Activated T-helper 9 cell treated with anti-CD3 and anti-CD28 coated beads, Interleukin-2, amount 50 U/mL, for 16 hours (primary cell): ENCODE measurements around the gene CEMIP2.
"Not testable (repeated sequence)": the region's sequence is repeated elsewhere in the genome, so short reads cannot be mapped to it uniquely, and the experiment has no call there.

ENCODE experiments used
- DNase-seq: peaks from one replicate; pipeline ENCODE4 v3.0.0-alpha.2; 2020; ENCODE audit warnings: low read depth

CEMIP2 gene

DNA sequence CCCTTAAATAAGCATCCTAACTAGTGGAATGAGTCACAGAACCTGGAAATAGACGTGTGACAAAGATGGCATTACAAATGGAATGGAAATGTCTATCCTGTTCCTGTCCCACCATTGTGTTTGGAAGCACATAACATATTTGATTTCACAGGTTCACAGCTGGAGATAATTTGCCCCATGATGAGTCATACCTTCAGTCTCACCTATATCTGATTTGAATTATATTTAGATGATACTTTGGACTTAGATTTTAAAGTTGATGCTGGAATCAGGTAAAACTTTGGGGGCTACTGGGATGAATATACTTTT, 92.5 kb downstream of the CEMIP2 start:
- DNase-seq = no peak

DNA sequence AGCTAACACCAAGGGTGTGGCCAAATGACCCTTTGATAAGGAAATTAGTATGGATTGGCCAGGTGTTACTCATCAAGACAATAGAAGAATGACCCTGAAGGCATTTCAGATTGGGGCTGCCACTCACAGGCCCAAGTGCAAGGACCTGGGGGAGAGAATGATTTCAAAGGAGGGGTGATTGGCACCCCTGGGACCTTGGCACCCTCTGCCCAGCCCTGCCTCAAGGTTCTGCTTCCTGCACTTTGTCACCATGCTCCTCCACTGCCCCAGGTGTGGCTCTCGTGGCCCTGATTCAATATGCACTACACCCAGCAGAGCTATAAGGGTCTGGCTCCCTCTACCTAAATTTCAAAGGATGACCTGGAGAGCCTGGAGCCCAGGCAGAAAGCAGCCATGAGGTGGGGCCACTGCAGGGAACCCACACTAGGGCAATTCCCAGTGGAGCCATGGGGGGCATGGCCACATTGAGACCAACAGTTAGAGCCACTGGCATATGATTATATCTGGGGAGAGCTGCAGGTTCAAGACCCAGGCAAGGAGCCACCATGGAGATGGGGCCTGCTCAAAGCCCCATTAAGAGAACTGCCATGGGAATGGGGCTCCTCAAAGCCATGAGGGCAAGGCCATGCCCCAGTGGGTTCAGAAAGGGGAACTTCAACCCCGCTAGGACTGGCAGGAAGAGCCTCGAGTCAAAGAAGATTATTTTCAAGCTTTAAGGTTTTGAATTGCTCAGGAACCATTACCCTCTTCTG, 93.0 kb downstream of the CEMIP2 start:
- no peak for DNase-seq

DNA sequence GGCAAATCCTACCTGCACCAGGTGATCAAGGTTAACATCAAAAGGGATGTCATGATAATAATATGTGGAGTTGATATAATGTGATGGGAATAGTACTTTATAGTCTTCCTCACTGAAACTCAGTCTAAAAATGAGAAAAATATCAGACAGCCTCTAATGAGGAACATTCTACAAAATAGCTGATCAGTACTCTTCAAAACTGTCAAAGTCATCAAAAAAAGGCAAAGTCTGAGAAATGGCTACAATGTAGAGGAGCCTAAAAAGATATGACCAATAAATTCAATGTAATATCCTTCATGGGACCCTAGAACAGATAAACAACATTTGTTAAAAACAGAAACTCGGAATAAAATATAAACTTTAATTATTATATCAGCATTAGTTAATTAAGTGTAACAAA, 95.7 kb downstream of the CEMIP2 start:
- no peak for DNase-seq

DNA sequence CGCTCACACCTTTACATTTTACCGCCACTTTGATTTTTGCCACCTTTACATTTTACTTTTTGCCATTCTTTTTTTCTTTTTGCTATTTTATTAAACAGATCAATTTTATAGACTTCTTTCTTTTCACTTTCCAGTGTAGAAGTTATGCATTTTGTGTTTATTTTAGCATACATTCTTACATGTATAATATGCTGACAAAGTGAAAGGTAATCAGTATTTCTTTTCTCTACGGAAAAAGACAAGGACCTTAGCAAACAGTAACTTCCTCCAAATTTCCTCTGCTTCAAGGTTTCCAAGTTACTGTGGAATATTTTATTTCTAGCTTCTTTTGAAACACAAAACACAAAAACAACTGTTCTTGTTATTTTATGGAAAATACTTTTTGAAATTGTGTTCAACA, 97.0 kb downstream of the CEMIP2 start:
- DNase-seq = no peak

DNA sequence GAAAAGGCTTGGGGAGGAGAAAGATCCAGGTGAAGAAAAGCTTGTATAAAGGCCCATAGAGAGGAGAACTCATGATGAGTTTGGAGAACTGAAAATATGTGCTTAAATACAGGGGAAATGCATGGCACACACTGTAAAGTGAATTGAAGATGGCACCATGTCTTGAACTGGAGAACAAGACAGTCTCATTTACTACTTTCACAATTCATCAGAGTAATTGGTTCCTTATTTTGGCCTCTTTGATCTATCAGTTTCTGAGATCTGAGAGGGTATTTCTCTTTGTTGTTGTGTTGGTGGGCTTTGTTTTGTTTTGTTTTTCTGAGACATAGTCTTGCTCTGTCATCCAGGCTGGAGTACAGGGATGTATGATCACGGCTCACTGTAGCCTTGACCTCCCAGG, 98.2 kb downstream of the CEMIP2 start:
- no peak for DNase-seq

DNA sequence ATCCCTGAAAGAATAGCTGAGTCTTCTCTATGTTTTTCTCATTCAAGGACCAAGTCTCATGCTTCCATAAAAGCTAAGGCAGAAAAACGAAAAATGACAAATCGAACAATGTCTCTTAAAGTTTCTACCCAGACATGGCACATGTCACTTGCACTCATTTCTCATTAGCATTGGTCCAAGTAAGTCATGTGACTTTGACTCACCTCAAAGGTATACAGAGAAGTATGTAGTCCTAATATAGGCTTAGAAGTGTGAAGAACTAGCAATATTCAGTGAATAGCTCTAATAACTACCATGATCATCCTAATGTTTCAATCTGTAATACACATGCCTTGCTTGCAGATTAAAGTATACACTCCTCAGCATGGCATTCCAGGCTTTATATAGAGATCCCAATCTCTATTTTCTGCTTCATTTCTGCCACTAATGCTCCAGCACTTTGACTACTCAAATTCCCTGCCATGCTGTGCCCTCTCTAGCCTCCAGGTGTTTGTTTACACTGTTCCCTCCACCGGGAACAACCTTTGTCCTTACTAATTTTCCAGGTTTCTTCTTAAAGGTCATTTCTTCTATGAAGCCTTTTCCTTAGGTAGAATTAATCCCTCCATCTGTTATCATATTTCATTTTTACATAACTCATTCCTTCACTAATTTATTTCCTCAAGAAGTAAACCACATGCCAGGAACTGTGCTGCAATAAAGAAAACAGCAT, 98.9 kb downstream of the CEMIP2 start:
- DNase-seq = no peak

DNA sequence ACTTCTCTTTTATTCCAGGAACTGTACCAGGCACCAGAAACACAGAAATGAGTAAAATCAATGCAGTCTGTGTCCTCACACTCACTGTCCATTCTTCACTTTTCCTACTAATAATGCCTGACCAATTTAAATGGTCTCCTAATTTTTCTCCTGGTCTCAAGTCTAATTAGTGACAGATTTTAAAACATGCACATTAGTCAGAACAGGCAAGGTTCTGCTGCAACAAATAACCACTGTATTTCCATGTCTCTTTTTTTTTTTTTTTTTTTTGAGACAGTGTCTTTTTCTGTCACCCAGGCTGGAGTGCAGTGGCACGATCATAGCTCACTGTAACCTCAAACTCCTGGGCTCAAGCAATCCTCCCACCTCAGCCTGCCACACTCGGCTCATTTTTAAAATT, 99.6 kb downstream of the CEMIP2 start:
- DNase-seq = no peak

DNA sequence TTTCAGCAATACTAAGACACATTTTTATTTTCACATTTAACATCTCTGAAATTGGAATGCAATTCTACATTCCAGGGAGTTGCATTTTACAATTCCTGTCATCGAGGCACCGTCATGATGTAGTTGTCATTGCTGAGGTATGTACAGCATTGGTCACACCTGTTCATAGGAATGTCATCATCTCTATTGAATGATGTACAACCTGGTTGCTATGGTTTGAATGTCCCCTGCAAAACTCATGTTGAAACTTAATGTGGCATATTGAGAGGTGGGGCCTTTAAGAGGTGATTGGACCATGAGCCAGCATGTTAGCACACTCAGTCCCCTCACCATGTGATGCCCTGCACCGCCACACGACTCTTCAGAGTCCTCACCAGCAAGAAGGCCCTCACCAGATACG, 103.1 kb downstream of the CEMIP2 start:
- DNase-seq = no peak

DNA sequence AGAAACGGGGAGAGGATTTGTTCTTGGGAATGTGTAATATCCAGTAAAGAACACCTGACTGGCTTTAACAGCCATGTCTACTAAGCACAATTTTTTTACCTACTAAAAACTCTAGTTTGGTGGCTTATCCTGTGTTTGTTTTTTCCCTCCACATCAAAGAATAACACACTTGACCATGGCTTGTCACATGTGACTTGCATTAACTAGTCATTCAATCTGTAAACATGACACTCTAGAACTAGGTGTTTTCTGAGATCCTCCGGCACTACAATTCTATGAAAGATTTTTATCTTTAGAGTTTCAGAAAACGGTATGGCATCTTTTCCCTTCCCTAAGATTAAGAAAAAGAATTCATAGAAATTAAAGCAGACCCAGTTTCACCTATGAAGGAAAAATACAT, 103.7 kb downstream of the CEMIP2 start:
- no peak for DNase-seq

DNA sequence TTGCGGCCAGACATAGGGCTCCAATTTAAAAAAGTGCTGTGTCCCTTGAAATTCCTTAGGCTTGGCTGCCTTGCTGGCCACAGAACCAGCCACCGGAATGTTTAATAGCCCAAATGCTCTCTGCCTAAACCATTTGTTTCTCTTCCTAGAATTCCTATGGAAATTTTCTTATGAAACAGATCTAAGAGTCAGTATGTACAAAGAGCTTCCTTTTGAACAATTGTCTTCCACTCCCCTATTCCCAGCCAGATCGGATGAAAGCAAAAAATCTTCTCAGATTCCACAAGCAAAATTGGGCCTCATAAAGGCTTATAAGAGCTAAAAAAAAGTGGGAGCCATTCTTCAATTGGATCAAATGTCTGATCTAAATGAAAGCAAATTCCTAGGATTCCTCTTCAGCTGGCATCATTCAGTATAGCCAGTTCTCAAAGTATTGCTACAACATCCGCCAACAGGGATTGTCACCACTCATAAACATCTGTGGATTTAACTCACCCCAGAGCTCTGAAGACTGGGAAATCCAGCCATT, 104.3 kb downstream of the CEMIP2 start:
- no peak for DNase-seq

DNA sequence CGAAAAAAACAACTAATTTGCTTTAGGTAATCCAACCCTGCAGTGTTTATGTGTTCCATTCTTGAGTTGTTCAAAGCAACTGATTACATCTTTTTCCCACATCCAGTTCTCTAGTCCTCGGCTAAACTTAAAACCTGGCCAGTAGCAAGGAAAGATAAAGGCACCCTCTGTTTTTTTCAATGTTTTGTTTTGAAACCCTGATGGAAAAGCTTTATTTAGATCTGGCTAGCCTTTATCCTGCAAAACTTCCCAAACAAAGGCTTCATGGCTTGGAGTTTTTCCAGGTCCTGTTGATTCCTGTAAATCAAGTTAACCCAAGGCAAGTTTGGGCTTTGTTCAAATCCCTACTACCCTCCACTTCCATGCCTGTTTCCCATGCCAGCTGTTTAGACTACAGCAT, 105.1 kb downstream of the CEMIP2 start:
- no peak for DNase-seq

DNA sequence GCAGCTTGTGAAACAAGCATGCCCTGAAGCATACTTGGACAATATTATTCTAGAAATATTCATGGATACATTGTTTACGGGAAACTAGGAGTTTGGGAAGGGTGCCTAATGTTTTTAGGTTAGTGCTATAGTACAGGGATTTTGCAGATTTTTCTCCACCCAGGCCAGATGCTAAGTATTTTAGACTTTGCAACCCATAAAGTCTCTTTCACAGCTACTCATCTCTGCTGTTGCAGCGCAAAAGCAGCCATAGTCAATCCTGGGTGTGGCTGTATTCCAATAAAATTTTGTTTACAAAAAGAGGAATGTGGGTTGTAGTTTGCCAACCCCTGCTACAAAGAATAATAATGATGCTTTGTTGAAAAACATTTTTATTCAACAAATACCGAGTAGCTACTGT, 106.2 kb downstream of the CEMIP2 start:
- DNase-seq = no peak

DNA sequence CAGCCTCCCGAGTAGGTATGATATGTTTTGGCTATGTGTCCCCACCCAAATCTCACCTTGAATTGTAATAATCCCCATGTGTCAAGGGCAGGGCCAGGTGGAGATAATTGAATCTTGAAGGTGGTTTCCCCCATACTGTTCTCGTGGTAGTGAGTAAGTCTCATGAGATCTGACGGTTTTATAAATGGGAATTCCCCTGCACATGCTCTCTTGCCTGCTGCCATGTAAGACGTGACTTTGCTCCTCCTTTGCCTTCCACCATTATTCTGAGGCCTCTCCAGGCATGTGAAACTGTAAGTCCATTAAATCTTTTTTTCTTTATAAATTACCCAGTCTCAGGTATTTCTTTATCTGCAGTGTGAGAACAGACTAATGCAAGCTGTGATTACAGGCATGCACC, 111.0 kb downstream of the CEMIP2 start:
- not testable (repeated sequence) for DNase-seq

DNA sequence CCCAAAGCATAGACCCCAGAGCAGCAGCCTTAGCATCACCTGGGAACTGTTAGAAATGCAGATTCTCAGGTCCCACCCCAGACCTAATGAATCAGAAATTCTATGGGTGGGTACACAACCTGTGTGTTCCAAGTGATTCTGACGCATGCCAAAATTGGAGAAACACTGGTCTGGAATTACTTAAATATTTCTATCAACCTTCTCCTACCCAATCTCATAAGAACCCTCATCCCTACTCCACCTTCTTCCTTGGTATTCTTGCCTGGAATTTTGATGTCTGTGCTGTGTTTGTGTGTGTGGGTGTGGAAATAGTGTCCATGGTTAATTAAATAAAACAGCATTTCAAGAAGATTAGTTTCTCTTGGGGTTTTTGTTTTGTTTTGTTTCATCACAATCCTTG, 111.8 kb downstream of the CEMIP2 start:
- DNase-seq = no peak

DNA sequence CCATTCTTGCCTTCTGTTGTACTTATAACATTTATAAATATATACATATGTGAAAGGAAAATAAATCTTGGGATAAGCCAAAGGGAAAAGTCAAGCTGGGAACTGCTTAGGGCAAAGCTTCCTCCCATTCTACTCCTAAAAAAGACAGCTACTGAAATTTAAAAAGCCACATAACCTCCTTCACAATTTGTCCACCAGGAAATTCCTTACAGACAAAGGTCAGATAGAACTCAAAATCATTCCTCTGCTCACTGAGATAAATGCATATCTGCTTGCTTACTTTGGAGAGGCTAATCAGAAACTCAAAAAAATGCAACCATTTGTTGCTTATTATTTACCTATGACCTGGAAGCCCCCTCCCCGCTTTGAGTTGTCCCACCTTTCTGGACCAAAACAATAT, 112.5 kb downstream of the CEMIP2 start:
- no peak for DNase-seq

DNA sequence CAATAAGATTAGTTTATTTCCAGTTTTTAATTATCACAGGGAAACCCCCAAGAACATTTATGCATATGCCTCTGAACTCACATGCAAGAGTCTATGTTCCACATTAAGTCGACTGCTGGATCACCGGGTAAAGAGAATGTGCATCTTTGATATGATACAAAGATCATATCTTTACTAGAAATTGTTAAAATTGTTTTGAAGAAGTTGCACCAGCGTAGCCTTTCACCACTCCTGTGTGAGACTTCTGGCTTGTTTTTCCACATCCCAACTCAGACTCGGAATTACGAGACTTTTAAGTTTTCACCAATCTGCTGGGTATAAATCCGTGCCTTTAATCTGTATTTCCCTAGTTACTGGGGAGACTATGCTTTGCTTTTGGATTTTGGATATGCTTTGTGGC, 113.2 kb downstream of the CEMIP2 start:
- no peak for DNase-seq

DNA sequence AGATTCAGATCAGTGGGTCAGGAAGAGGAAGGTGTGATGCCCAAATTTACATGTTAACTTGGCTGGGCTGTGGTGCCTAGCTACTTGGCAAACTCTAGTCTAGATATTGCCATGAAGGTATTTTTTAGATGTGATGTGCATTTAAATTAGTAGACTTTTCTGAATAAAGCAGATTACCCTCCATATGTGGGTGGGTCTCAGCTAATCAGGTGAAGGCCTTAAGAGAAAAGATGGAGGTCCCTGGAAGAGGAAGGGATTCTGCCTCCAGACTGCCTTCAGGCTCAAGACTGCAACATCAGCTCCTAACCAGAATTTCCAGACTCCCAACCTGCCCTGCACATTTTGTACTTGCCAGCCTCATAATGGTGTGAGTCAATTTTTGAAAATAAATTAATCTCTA, 115.8 kb downstream of the CEMIP2 start:
- no peak for DNase-seq

DNA sequence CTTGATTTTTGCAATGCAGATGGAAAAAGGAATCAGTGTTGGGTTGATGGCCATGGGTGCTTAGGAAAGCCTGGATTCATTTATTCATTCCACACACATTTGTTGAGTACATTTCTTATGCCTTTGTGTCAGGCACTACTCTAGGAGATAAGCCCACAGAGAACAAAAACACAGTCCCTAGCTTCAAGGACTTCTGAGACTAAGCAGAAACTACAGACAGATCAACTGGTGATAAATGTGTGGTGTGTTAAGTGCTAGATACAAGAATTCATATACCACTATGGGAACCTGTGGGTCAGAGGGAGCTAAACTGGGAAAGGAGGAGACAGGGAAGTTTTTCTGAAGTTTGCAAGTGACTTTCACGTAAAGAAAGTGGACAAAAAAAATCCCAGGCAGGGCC, 119.9 kb downstream of the CEMIP2 start:
- no peak for DNase-seq

DNA sequence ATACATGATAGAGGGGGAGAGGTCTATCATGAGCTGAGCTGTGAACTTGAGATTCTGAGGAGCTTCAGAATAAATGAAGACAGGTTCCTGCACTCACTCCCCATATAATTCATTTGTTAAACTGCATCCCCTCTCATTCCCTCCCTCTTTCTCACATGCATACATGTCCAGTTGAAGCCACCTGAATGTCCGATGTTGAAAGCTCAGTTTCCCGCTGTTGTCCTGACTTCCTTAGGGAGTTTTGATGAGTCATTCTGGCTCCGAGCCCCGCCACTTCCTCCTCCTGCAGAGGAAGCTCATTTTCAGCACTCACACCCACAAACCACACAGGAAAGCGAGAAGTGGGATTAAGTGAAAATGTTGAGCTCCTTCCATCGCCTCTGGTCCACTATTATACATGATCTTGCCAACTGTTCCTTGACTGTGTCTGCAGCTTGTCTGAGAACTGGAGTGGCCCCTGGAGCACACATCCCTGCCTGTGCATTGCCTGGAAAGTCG, 121.2 kb downstream of the CEMIP2 start:
- no peak for DNase-seq

DNA sequence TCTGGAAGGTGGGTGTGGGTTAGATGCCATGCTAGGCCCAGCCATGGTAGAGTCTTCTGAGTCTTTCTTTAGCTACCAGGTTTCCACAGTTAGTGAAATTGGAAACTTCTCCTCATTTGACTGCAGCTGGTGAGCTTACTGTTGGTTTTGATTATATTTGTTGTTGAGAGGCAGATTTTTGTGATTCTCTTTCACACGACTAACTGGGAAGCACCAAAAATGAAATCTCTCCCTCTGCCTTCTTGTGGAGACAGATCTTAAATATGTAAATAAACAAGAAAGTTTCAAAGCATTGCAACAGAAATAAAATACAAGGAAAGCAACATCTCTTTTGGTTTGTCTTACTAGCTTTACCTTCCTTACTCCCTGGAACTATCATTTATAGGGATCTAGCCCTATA, 122.2 kb downstream of the CEMIP2 start:
- DNase-seq = no peak

DNA sequence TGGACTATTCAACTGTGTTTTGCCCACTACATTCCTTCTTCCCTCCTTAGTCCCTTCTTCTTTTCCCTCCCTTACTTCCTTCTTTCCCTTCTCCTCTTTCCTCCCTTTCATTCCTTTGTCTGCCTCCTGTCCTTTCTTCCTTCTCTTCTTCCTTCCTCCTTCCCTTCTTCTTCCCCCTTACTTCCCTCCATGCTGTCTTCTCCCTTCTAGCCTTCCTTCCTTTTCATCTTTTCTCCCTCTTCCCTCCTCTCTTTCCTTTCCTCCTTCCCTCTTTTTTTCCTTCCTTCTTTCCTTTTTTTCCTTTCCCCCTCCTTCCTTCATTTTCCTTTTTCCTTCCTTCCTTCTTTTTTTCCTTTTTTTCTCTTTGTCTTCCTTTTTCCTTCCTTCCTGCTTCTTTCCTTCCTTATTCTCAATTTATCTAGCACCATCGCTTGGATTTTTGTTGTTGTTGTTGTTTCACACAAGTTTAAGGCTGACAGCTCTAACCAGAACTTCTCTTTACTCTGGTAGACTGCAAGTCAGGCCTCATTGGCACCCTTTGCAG, 123.4 kb downstream of the CEMIP2 start:
- DNase-seq = no peak

DNA sequence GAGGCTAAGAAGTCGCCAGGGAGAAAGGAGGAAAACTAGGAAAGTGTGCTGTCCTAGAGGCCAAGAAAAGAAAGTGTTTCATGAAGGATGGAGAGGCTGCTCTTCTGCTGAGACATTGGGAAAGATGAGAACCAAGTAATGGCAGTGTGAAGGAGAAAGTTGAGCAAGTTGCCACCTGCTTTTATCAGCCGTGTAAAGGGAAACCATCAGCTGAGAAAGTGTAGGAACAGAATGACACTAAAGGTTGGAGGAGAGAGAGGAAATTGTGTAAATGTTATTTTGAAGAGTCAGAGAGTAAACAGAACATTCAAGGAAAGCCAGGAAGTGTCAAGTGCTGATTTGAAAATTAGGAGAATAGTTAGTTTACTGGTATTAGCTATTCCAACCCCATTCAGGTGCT, 125.0 kb downstream of the CEMIP2 start:
- DNase-seq = no peak

DNA sequence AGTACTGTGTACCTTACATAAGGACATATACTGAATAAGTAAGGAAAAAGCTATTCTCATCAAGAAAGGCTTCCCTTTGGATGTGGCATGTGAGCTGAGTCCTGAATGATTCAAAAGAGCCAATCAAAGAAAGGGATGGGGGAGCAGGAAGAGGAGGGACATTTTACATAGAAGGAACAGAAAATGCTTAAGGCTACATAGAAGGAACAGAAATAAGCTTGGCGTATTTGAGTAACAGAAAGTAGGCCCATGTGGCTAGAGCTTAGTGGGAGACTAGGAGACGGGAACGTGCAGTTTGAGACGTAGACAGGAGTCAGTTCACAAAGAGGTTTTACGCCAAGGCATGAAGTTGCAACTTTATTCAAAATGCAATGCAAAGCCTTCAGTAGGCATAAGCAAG, 126.3 kb downstream of the CEMIP2 start:
- no peak for DNase-seq
